Subcutaneous abdominal adipose tissue (tissue), 5 donors: ENCODE results near the gene PGF.

Experiments used
- H3K27ac ChIP-seq: one replicate; pipeline ENCODE4 v1.7.0; 2013; ENCODE audit warnings: low read depth, mild to moderate bottlenecking, inconsistent platforms, low read length, moderate library complexity
- H3K27me3 ChIP-seq, 5 donors: one replicate each; pipeline ENCODE4 v1.7.0; 2013; ENCODE audit warnings: low read length in 5 of 5, inconsistent platforms in 1 of 5; ENCODE audit not compliant: control insufficient read depth in 5 of 5, insufficient read depth in 4 of 5
- H3K36me3 ChIP-seq, 5 donors: one replicate each; pipeline ENCODE4 v1.7.0; 2013; ENCODE audit warnings: low read length in 5 of 5; ENCODE audit not compliant: control insufficient read depth in 5 of 5, insufficient read depth in 5 of 5
- H3K4me1 ChIP-seq, 5 donors: one replicate each; pipeline ENCODE4 v1.7.0; 2013; ENCODE audit warnings: low read length in 5 of 5, mild to moderate bottlenecking in 3 of 5, moderate library complexity in 1 of 5; ENCODE audit not compliant: control insufficient read depth in 5 of 5, insufficient read depth in 5 of 5
- H3K4me3 ChIP-seq, 5 donors: one replicate each; pipeline ENCODE4 v1.7.0; 2013; ENCODE audit warnings: low read length in 5 of 5, low read depth in 1 of 5
- H3K9ac ChIP-seq, 5 donors: one replicate each; pipeline ENCODE4 v1.7.0; 2013; ENCODE audit warnings: low read length in 5 of 5, mild to moderate bottlenecking in 4 of 5, moderate library complexity in 3 of 5
- H3K9me3 ChIP-seq, 5 donors: one replicate each; pipeline ENCODE4 v1.7.0; 2013; ENCODE audit warnings: low read length in 5 of 5; ENCODE audit not compliant: control insufficient read depth in 5 of 5
- donor health status: healthy.
- donor health status: healthy.
- donor health status: healthy.
- donor health status: healthy.
- donor health status: healthy.

The PGF gene

DNA sequence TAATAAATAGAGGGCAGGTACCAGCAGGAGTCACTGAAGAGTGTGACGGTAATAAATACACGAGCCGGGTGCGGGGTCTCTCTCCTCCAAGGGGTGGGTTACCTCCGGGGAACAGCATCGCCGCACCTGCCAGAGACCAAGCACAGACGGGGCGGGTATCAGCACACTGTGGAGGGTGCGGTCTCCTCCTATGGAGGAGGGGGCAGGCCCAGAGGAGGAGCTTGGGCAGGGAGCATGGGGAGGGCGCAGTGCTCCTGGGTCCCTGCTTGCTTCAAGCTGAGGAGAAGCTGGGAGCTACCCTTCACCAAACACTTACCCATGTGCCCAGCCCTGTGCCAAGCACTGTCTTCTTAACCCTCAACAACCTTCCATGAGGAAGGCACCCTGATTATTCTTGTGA lies 12.8 kb downstream of the PGF start:
- no peaks in the 10 kb centered on the region for H3K27me3 ChIP-seq
- H3K36me3 ChIP-seq: peaks cover 0 to under 1% (median 0%) of the 10 kb centered on the region in 5 donors
- peaks cover 16 to 64% (median 56%) of the 10 kb centered on the region in 5 donors for H3K4me1 ChIP-seq
- H3K27ac ChIP-seq: peak overlapping the region; percentile 94
- H3K9ac ChIP-seq: peak overlapping the region in 4 of 5 donors; percentile 9 to 69 (median 43)
- no peak overlapping the region for H3K4me3 ChIP-seq
- no peaks in the 10 kb centered on the region for H3K9me3 ChIP-seq

DNA sequence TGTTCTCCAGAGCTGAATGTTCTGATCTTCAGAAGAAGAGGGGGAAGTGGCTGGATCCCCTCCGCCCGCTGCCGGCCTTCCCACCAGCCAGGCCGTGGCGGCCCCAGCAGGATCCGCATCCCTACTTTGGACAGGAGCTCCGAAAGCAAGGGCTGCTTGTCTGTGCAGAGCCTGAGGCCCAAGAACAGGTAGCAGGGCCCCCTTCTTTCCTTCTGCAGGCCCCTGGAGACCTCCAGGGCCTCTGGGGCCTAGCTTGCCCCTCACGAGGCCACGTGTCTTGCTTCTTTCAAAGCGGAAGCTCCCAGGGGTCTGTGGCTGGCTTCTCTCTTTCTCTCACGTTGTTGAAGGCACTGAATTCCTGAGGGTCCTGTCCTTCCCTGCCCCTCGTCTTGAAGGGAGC lies 13.2 kb downstream of the PGF start:
- no peaks in the 10 kb centered on the region for H3K27me3 ChIP-seq
- peaks cover 16 to 64% (median 56%) of the 10 kb centered on the region in 5 donors for H3K4me1 ChIP-seq
- H3K27ac ChIP-seq: peak overlapping the region; percentile 94
- no peaks in the 10 kb centered on the region for H3K9me3 ChIP-seq
- H3K9ac ChIP-seq: peak overlapping the region in 3 of 5 donors; percentile 26 to 69 (median 35)
- no peaks in the 10 kb centered on the region for H3K36me3 ChIP-seq
- H3K4me3 ChIP-seq: no peak overlapping the region

DNA sequence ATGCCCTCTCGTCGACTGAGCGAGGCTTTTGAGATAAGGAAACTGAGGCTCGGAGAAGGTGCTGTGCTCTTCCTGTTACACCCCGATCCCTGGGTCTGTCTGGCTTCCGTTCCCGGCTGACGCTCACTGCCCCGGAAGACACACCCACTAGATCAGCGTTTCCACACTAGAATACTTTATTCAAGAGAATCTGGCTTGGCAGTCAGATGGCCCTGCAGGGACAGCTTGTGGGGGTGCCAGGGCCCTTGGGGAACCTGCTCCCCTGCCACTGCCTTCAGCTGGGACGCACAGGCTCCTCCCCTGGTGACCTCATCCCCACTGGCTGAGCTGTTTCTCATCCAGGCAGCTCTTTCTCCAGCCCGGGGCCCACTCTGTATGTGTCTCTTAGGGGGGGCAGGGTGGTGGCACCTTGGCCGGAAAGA lies 13.7 kb downstream of the PGF start:
- peaks cover 16 to 62% (median 54%) of the 10 kb centered on the region in 5 donors for H3K4me1 ChIP-seq
- no peaks in the 10 kb centered on the region for H3K36me3 ChIP-seq
- no peaks in the 10 kb centered on the region for H3K27me3 ChIP-seq
- H3K9me3 ChIP-seq: no peaks in the 10 kb centered on the region
- H3K4me3 ChIP-seq: peak overlapping the region; percentile 2 to 44 (median 7)
- peak overlapping the region; percentile 94 for H3K27ac ChIP-seq
- H3K9ac ChIP-seq: peak overlapping the region in 3 of 5 donors; percentile 35 to 69 (median 39)

DNA sequence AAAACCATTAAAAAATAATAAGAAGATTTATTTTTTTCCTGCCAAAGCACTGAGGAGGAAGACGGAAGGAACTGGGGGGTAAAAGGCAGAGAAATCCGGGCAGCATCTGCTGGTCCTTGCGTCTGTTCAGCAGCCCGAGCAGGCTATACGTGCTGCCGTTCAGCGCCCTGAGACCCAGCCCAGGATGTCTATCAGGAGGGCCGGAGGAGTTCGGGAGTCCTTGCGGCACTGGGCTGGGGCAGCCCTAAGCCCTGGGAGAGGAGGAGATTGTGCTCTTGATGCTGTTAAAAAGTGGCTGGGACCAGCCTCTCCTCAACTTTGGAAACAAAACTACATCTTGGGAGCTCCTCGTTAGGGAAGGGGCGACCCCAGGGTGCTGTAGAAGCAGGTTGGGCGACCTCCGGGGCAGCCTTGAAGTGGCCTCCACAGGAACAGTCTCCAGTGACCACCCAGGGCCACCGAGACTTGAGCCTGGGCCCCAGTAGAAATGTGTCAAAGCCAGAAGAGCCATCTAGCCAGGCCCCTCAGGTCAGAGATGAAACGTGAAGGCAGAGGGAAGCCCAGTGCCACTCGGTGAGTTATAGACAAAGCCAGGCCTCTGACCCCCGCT lies 14.3 kb downstream of the PGF start:
- Histone ChIP-seq H3K4me3 (peak overlapping the region in 1 of 5 donors; percentile 40), H3K36me3 (no peaks in the 10 kb centered on the region), H3K27ac (peak overlapping the region; percentile 94), H3K4me1 (peaks cover 16 to 56% (median 47%) of the 10 kb centered on the region in 5 donors), H3K27me3 (no peaks in the 10 kb centered on the region), H3K9me3 (no peaks in the 10 kb centered on the region), H3K9ac (peak overlapping the region in 3 of 5 donors; percentile 35 to 69 (median 39))

DNA sequence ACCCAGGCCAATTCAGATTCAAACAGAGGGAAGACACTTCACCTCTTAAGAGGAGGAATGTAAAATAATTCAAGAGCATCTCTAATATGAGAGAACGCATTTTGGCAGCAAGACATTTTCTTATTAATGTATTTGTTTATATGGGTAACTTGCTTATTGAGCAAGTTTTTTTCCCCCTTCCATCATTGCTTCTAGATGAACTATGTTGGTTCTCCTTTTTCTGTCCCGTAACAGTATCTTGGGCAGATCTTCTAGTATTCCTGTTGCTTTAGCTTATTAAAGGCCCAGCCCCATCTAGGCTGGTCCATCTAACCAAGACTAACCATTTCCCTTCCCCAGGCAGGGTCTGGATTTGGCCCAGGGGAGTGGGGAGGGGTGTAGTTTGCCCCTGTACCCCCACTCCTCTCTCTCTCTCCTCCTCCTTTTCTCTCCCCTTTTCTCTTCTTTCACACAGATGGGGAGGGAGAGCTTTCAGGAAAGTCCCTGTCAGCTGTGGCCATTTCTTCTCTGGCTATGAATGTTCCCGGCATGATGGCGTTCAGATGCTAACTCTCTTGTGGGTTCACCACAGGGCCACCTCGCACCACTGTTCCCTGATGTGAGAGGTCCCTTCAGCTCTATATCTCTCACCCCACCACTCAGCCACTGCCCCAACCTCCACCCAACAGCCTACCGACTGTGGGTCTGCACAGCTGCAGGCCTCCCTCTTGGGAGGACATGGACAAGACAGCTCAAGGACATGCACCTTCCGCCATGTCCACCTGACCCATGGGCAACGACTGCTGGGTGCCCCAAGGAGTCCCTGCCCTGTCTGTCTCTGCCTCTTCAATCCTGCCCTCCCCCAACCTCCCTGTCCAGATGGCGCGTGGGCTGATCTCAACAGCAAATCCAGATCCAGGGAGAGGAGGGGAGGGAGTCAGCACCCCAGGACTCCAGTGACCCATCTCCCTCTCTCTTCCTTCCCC lies 16.6 kb downstream of the PGF start:
- Histone ChIP-seq H3K4me1 (peaks cover 25 to 71% (median 61%) of the 10 kb centered on the region in 5 donors), H3K36me3 (no peaks in the 10 kb centered on the region), H3K27me3 (no peaks in the 10 kb centered on the region), H3K9me3 (no peaks in the 10 kb centered on the region), H3K4me3 (no peak overlapping the region), H3K27ac (peak overlapping the region; percentile 94), H3K9ac (peak overlapping the region in 1 of 5 donors; percentile 56)

DNA sequence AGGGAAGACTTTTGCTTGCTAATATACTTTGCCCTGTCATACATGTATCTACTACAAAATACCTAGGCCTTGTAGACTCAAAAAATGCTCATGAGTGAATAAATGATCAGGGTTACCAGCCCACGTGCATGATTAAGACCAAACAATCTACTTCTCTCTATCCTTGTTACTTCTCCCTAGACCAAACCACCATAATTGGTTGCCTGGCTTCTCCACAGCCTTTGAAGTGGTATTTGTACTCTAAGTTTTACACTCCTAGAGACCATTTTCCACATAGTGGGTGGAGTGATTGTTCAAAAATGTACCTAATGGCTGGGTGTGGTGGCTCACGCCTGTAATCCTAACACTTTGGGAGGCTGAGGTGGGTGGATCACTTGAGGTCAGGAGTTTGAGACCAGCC lies 18.2 kb downstream of the PGF start:
- Histone ChIP-seq H3K4me1 (peaks cover 27 to 74% (median 64%) of the 10 kb centered on the region in 5 donors), H3K9me3 (no peaks in the 10 kb centered on the region), H3K9ac (no peak overlapping the region), H3K4me3 (no peak overlapping the region), H3K27me3 (no peaks in the 10 kb centered on the region), H3K36me3 (no peaks in the 10 kb centered on the region), H3K27ac (no peak overlapping the region)

DNA sequence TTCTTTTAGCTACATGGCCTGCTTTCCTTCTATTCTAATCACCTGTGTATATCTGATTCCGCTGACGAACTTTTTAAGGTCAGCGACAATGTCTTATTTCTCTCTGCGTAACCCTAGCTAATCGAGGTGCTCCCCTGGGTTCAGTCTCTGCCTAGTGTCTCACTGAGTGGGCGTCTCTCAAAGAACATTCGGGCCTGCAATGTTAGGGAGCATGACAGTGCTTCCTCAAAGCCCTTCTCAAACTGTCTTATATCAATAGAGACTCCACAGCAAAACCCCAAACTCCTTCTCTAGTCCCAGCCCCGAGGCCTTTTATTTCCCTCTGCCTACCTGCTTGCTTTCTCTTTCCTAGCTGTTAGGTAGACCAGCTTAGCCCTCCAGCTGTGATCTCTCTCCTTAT lies 18.7 kb downstream of the PGF start:
- H3K27ac ChIP-seq: no peak overlapping the region
- no peaks in the 10 kb centered on the region for H3K9me3 ChIP-seq
- H3K9ac ChIP-seq: no peak overlapping the region
- no peaks in the 10 kb centered on the region for H3K27me3 ChIP-seq
- H3K36me3 ChIP-seq: no peaks in the 10 kb centered on the region
- peaks cover 25 to 74% (median 62%) of the 10 kb centered on the region in 5 donors for H3K4me1 ChIP-seq
- H3K4me3 ChIP-seq: no peak overlapping the region

DNA sequence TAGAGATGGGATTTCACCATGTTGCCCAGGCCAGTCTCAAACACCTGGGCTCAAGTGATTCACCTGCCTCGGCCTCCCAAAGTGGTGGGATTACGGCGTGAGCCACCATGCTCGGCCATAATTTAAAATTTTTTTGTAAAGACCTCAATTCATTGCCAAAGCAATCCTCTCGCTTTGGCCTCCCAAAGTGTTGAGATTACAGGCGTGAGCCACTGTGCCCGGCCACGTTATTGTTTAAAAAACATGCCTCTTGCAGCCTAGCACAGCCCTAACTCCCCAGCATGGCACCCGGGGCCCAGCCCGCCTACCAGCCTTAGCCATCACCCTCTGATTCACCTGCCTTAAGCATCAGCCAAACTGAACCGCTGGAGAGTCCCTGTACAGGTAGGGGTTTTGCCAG lies 19.2 kb downstream of the PGF start:
- H3K36me3 ChIP-seq: no peaks in the 10 kb centered on the region
- no peak overlapping the region for H3K27ac ChIP-seq
- H3K9ac ChIP-seq: no peak overlapping the region
- H3K9me3 ChIP-seq: no peaks in the 10 kb centered on the region
- H3K27me3 ChIP-seq: no peaks in the 10 kb centered on the region
- no peak overlapping the region for H3K4me3 ChIP-seq
- peaks cover 22 to 70% (median 56%) of the 10 kb centered on the region in 5 donors for H3K4me1 ChIP-seq

DNA sequence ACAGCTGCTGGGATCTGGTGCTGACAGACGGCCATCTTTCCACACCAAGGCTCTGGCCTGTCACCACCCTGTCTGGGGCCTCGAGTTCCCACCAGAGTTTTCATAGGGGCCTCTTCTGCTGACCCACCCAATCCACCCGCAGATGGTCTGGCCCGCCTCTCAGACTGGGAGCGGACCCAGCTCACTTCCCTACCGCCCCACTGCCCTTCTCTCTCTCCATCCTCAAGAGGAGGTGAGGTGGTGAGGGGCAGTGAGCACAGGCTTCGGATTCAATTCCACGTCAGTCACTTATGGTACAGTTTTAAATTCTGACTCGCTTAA lies 20.1 kb downstream of the PGF start:
- no peak overlapping the region for H3K9ac ChIP-seq
- H3K9me3 ChIP-seq: no peaks in the 10 kb centered on the region
- no peak overlapping the region for H3K4me3 ChIP-seq
- H3K27ac ChIP-seq: no peak overlapping the region
- H3K36me3 ChIP-seq: no peaks in the 10 kb centered on the region
- no peaks in the 10 kb centered on the region for H3K27me3 ChIP-seq
- H3K4me1 ChIP-seq: peaks cover 20 to 62% (median 47%) of the 10 kb centered on the region in 5 donors
